SK-N-SH (cell line): ENCODE results near the gene NT5C3A. TPM values are rescaled to one million over a fixed set of nuclear protein-coding genes. Genes with fewer than 3 reads are reported as not detected.
A peak's percentile ranks its signal among the peaks of the same experiment; 100 is the strongest.
"Not testable (repeated sequence)": the region's sequence is repeated elsewhere in the genome, so short reads cannot be mapped to it uniquely, and the experiment has no call there.

Experiments
- CTCF ChIA-PET: fragments of 300-600, 350-600 bp; formaldehyde crosslinking; extraction: SDS; loops from one replicate; lab custom pipeline; 2021; lab: Yijun Ruan, JAX
- POLR2A ChIA-PET: fragments of 350-600 bp; sonication (Branson Sonifier 250); formaldehyde crosslinking; extraction: SDS; loops from one replicate; lab custom pipeline; 2020; ENCODE audit warnings: antibody characterized with exemption, inconsistent platforms; lab: Yijun Ruan, JAX
- DNase-seq: peaks from one replicate; pipeline ENCODE4 v3.0.0; 2012
- H2AFZ ChIP-seq: fragments of 200-600 bp; sonication (generic); 2 replicates; pipeline ENCODE4 v1.8.1; 2016; ENCODE audit warnings: antibody characterized with exemption, mild to moderate bottlenecking, low read depth
- H3F3A ChIP-seq: fragments of 200-600 bp; sonication (generic); replicated peaks from 2 replicates; pipeline ENCODE3; 2016; ENCODE audit warnings: antibody characterized with exemption, mild to moderate bottlenecking; ENCODE audit not compliant: insufficient read depth
- H3K27ac ChIP-seq, 2 experiments: fragments of 200-500 bp in 1 of 2; fragments of 200-600 bp in 1 of 2; sonication (Bioruptor generic) in 1 of 2; sonication (generic), shearing (Covaris generic) in 1 of 2; 2 replicates each; pipeline versions ENCODE4 v1.5.1 to v1.6.1; 2014 to 2016; ENCODE audit warnings: low read depth in 2 of 2, inconsistent platforms in 1 of 2, low read length in 1 of 2, mild to moderate bottlenecking in 1 of 2, mixed read lengths in 1 of 2
- H3K27me3 ChIP-seq: fragments of 200-600 bp; sonication (generic), shearing (Covaris generic); 2 replicates; pipeline ENCODE4 v1.6.1; 2016; ENCODE audit warnings: mixed run types; ENCODE audit not compliant: insufficient read depth
- H3K36me3 ChIP-seq, 2 experiments: fragments of 200-500 bp in 1 of 2; fragments of 200-600 bp in 1 of 2; sonication (Bioruptor generic) in 1 of 2; sonication (generic) in 1 of 2; replicated peaks in 1 of 2; 2 replicates each; pipeline versions ENCODE3 to v1.5.1; 2014 to 2016; ENCODE audit warnings: low read length in 1 of 2, mild to moderate bottlenecking in 1 of 2; ENCODE audit not compliant: insufficient read depth in 2 of 2, control insufficient read depth in 1 of 2
- H3K4me1 ChIP-seq, 2 experiments: fragments of 200-500 bp in 1 of 2; fragments of 200-600 bp in 1 of 2; sonication (Bioruptor generic) in 1 of 2; sonication (generic), shearing (Covaris generic) in 1 of 2; 2 replicates each; pipeline versions ENCODE4 v1.5.1 to v1.6.1; 2014 to 2016; ENCODE audit warnings: low read depth in 1 of 2, low read length in 1 of 2, mixed run types in 1 of 2; ENCODE audit not compliant: insufficient read depth in 2 of 2, control insufficient read depth in 1 of 2
- H3K4me2 ChIP-seq: fragments of 200-600 bp; sonication (generic), shearing (Covaris generic); 2 replicates; pipeline ENCODE4 v1.6.1; 2017; ENCODE audit warnings: mixed run types
- H3K4me3 ChIP-seq, 2 experiments: fragments of 200-500 bp in 1 of 2; fragments of 200-600 bp in 1 of 2; sonication (Bioruptor generic) in 1 of 2; sonication (generic), shearing (Covaris generic) in 1 of 2; 2 replicates each; pipeline versions ENCODE4 v1.5.1 to v1.8.1; 2014 to 2016; ENCODE audit warnings: low read depth in 2 of 2, inconsistent platforms in 1 of 2, low read length in 1 of 2, mild to moderate bottlenecking in 1 of 2, mixed read lengths in 1 of 2, moderate library complexity in 1 of 2
- H3K79me2 ChIP-seq: fragments of 200-600 bp; sonication (generic); 2 replicates; pipeline ENCODE4 v1.8.1; 2017; ENCODE audit warnings: mild to moderate bottlenecking; ENCODE audit not compliant: insufficient read depth
- H3K9ac ChIP-seq: fragments of 200-600 bp; sonication (generic); 2 replicates; pipeline ENCODE4 v1.6.1; 2017; ENCODE audit warnings: mixed run types
- H3K9me2 ChIP-seq: fragments of 200-600 bp; sonication (generic); 2 replicates; pipeline ENCODE4 v1.6.1; 2017; ENCODE audit warnings: mixed run types
- H3K9me3 ChIP-seq: fragments of 200-600 bp; sonication (generic); 2 replicates; pipeline ENCODE4 v1.6.1; 2017; ENCODE audit warnings: mixed run types, mild to moderate bottlenecking, moderate library complexity
- H4K20me1 ChIP-seq: fragments of 200-600 bp; sonication (generic); 2 replicates; pipeline ENCODE4 v1.6.1; 2017; ENCODE audit warnings: mild to moderate bottlenecking, mixed run types; ENCODE audit not compliant: insufficient read depth
- MAX ChIP-seq: IDR thresholded peaks from 2 replicates; pipeline ENCODE4 v1.4.0; 2012; ENCODE audit warnings: low read depth
- WGBS: methylation state at CpG from one replicate; pipeline ENCODE4 v1.1.6; 2017; ENCODE audit warnings: low lambda C conversion rate; 5-methylcytosine and 5-hydroxymethylcytosine counted together
- polyA plus RNA-seq, 3 experiments: library from polyadenylated mRNA; depleted of rRNA; stranded (reverse); fragments of >200 nt; gene quantifications; 2 replicates each; pipeline ENCODE4 v1.2.3, GENCODE V29; 2012

Gene NT5C3A
- polyA plus RNA-seq, 1 of the 3 experiments (the other 2 are of a cell fraction) = 13.2 TPM

- H2AFZ ChIP-seq, DNase-seq, H3K4me3 ChIP-seq, H3K9me2 ChIP-seq, H3K27ac ChIP-seq, POLR2A ChIA-PET, H3K9ac ChIP-seq, H4K20me1 ChIP-seq, H3K79me2 ChIP-seq, H3K9me3 ChIP-seq, CTCF ChIA-PET, H3K27me3 ChIP-seq, H3F3A ChIP-seq, H3K4me2 ChIP-seq: not testable (repeated sequence)
- Histone ChIP-seq H3K36me3 (peaks cover 0 to 10% of the 10 kb centered on the region in 2 experiments), H3K4me1 (peaks cover 11 to 12% of the 10 kb centered on the region in 2 experiments; a peak in 3 of 4 replicates)
- WGBS = 87% methylated on average over 4 of the region's 4 CpGs
These were observed 63.2 kb downstream of the NT5C3A start for GRCh38 chr7:32999380-32999779.

- H4K20me1 ChIP-seq, H3K36me3 ChIP-seq, H3K4me3 ChIP-seq, H3K27me3 ChIP-seq, H3K9ac ChIP-seq, H3K9me3 ChIP-seq, H3K79me2 ChIP-seq, H3K4me2 ChIP-seq, DNase-seq, H3F3A ChIP-seq, CTCF ChIA-PET, H2AFZ ChIP-seq, POLR2A ChIA-PET, H3K9me2 ChIP-seq: not testable (repeated sequence)
- peak; percentile 56; the same call in 1 of the 2 replicates for TF ChIP-seq MAX
- WGBS = 71% methylated on average over 11 of the region's 14 CpGs
- Histone ChIP-seq H3K4me1 (peaks cover 11 to 12% of the 10 kb centered on the region in 2 experiments; a peak in 3 of 4 replicates), H3K27ac (peak overlapping the region in 1 of 2 experiments; percentile 69; a peak in 2 of 4 replicates)
These were observed 64.0 kb downstream of the NT5C3A start for GRCh38 chr7:32998361-32999171.

GRCh38 chr7:32997956-32998355 is 64.6 kb downstream of the NT5C3A start:
- not testable (repeated sequence) for H3K79me2 ChIP-seq
- 96% methylated on average over 2 of the region's 4 CpGs for WGBS

GRCh38 chr7:32992750-32993149 is 69.8 kb downstream of the NT5C3A start:
- CTCF ChIA-PET, H3K27me3 ChIP-seq, H3F3A ChIP-seq, H3K27ac ChIP-seq, H3K4me2 ChIP-seq, H3K4me3 ChIP-seq, H2AFZ ChIP-seq, POLR2A ChIA-PET, H3K79me2 ChIP-seq, DNase-seq, H3K4me1 ChIP-seq, H4K20me1 ChIP-seq, H3K9me2 ChIP-seq, H3K9ac ChIP-seq, H3K9me3 ChIP-seq: not testable (repeated sequence)
- 92% methylated on average over 5 of the region's 6 CpGs for WGBS
- H3K36me3 ChIP-seq = peaks cover 6 to 24% of the 10 kb centered on the region in 2 experiments

More at GRCh38 chr7:32997956-32998355, 64.6 kb downstream of the NT5C3A start:
- H4K20me1 ChIP-seq, CTCF ChIA-PET, H3K9ac ChIP-seq, H2AFZ ChIP-seq, H3K9me3 ChIP-seq, H3K4me3 ChIP-seq, POLR2A ChIA-PET, H3K4me2 ChIP-seq, H3F3A ChIP-seq, DNase-seq, H3K9me2 ChIP-seq, H3K27me3 ChIP-seq, H3K36me3 ChIP-seq: not testable (repeated sequence)
- H3K4me1 ChIP-seq = peaks cover 11 to 12% of the 10 kb centered on the region in 2 experiments; a peak in 3 of 4 replicates
- H3K27ac ChIP-seq = peak overlapping the region; percentile 47 to 69; a peak in 3 of 4 replicates

- H3K27me3 ChIP-seq, H3F3A ChIP-seq, H3K79me2 ChIP-seq, H3K9ac ChIP-seq, H2AFZ ChIP-seq, H3K4me2 ChIP-seq, POLR2A ChIA-PET, CTCF ChIA-PET, H3K4me3 ChIP-seq, H3K9me2 ChIP-seq, H4K20me1 ChIP-seq, DNase-seq, H3K4me1 ChIP-seq, H3K9me3 ChIP-seq: not testable (repeated sequence)
- Histone ChIP-seq H3K36me3 (peaks cover 6 to 24% of the 10 kb centered on the region in 2 experiments), H3K27ac (peak overlapping the region; percentile 29 to 74; a peak in 2 of 4 replicates)
- WGBS = 96% methylated on average over 8 of the region's 9 CpGs
These were observed 70.4 kb downstream of the NT5C3A start for GRCh38 chr7:32991975-32992700.
